Measurements from ENCODE around the gene GFRA3.

The GFRA3 gene

DNA sequence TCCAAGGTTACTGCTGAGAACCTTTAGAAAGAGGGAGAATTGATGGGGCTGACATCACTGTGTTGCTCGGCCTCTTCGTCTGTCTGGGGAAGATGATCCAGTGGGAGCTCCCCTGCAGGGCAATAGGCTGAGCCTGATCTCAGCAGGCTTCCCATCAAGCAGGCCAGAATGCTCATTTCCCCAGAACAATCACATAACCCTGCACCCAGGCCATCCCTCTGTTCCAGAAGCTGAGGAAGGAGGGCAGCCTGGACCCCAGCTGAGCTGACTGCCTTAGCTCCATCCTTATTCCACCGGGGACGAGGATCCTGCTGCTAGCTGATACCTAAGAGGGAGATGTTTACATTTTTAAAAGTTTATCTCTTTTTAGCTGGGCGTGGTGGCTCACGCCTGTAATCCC, 49.7 kb downstream of the GFRA3 start:
- Histone ChIP-seq H3K27ac (no peak overlapping the region), H3K4me3 (no peak overlapping the region)
- DNase-seq (ENCODE audit: low spot score), result no peak
- TF ChIP-seq, protein P1, sequence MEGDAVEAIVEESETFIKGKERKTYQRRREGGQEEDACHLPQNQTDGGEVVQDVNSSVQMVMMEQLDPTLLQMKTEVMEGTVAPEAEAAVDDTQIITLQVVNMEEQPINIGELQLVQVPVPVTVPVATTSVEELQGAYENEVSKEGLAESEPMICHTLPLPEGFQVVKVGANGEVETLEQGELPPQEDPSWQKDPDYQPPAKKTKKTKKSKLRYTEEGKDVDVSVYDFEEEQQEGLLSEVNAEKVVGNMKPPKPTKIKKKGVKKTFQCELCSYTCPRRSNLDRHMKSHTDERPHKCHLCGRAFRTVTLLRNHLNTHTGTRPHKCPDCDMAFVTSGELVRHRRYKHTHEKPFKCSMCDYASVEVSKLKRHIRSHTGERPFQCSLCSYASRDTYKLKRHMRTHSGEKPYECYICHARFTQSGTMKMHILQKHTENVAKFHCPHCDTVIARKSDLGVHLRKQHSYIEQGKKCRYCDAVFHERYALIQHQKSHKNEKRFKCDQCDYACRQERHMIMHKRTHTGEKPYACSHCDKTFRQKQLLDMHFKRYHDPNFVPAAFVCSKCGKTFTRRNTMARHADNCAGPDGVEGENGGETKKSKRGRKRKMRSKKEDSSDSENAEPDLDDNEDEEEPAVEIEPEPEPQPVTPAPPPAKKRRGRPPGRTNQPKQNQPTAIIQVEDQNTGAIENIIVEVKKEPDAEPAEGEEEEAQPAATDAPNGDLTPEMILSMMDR (IDR thresholded peaks at IDR 0.05), result no peak

DNA sequence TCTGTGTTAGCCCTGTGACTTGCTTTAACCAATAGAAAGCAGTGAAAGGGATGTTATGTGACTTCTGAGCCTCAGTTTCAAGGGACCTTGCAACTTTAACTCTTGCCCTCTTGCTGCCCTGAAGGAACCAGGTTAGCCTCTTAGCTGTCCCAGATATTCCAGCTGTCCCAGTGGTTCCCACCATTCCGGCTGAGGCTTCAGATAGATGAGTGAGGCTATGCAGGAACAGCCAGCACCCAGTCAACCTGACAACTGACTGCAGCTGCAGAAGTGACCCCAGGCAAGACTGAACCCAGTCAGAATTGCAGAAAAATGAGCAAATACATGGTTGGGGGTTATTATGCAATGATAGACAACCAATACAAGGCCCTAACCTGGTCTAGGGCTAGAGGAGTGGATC, 50.9 kb downstream of the GFRA3 start:
- Histone ChIP-seq H3K27ac (no peak overlapping the region), H3K4me3 (no peak overlapping the region)
- TF ChIP-seq, protein P1 (IDR thresholded peaks at IDR 0.05), result no peak
- DNase-seq (ENCODE audit: low spot score), result no peak

DNA sequence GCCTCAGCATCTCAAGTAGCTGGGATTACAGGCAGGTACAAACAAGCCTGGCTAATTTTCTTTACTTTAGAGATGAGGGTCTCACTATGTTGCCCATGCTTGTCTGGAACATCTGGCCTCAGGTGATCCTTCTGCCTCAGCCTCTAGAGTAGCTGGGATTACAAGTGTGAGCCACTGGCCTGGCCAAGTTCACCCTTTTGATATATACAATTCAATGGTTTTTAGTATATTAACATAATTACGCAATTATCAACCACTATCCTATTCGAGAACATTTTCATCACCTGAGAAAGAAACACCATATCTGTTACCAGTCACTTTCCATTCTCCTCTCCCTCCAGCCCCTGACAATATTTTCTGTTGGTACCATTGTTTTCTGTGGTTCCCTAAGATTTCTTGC, 57.6 kb downstream of the GFRA3 start:
- TF ChIP-seq, protein P1 (IDR thresholded peaks at IDR 0.05), result no peak
- Histone ChIP-seq H3K4me3 (no peak overlapping the region), H3K27ac (no peak overlapping the region)
- DNase-seq (ENCODE audit: low spot score), result no peak

DNA sequence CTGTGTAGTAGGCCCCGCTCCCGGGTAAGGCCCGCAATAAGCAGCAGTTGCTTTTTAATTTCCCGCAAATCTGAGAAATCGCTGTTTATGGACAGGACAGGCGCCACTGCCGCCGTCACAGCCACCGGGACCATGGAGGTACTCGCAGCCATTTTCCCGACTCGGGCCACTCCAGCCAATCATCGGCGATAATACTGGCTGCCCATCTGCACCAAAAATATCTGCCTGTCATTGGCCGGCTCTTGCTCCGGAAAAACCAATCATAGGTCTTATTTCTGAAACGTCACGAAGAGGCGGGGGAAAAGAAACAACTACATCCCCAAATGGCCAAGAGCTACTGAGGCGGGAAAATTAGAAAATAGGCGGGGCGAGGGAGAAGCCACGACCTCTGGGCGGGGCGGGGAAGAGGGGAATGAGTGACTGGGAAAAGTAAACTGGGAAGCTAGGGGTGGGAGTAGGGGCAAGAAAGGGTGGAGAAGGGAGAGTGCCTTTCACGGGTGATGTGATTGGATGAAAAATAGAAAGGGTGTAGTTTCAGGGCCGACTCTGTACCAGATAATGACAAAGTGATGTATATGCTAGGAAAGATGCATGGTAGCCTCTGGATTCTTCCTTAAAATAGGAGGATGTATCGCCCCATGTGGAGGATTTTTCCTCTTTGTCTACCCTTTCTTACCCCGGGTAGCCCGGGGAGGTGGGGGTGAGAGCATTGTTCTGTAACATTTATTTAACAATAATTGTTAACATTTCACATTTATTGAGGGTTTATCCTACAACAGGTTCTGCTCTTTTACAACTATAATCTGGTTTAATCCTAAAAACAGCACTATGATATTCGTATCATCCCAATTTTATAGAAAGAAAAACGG, 61.0 kb downstream of the GFRA3 start, which contains the start of gene CDC23:
Gene CDC23, minus strand, starts transcription at position 163 of the 869 bp plus-strand sequence. Its CDS starts 11 bp downstream, at position 152.
- peak within 1 kb of the TSS; percentile 80 for H3K4me3 ChIP-seq
- peak within 1 kb of the TSS; percentile 53 to 79 for H3K27ac ChIP-seq
- DNase-seq (ENCODE audit: low spot score), result peak; percentile 94
- TF ChIP-seq, protein P1 (IDR thresholded peaks at IDR 0.05), result no peak

DNA sequence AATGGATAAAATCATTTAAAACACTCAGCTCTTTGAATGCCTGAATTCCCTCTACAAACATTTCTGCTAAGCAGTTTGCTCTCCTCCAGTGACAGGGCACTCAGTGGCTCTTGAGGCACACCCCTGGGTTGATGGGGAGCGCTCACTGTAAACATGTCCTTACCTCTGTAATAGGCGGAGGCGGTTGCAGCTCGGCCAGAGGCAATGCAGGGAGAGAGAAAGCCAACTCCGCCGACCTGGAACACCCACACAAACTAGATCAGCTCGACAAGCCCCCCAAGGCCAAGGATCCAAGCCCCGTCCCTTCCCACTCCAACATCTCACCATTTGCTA, 61.6 kb downstream of the GFRA3 start:
- H3K4me3 ChIP-seq, result peak overlapping the region; percentile 80
- DNase-seq (ENCODE audit: low spot score), result peak; percentile 74
- H3K27ac ChIP-seq, result peak overlapping the region; percentile 53 to 79
- TF ChIP-seq, protein P1 (IDR thresholded peaks at IDR 0.05), result no peak

DNA sequence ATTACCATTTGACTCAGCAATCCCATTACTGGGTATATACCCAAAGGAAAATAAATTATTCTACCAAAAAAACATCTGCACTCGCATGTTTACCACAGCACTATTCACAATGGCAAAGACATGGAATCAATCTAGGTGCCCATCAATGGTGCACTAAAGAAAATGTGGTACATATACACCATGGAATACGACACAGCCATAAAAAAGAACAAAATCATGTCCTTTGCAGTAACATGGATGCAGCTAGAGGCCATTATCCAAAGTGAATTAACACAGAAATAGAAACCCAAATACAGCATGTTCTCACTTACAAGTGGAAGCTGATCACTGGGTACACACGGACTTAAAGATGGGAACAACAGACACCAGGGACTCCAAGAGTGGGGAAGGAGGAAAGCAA, 63.4 kb downstream of the GFRA3 start:
- TF ChIP-seq, protein P1 (IDR thresholded peaks at IDR 0.05), result no peak
- Histone ChIP-seq H3K27ac (no peak overlapping the region), H3K4me3 (no peak overlapping the region)
- no peak for DNase-seq (ENCODE audit: low spot score)

Data from coronary artery (tissue), 2 donors.